Uterus (tissue), 2 donors: Measurements from ENCODE around the gene USP25.

Source experiments
- CTCF ChIP-seq, 4 experiments: fragments of 200-600 bp in 2 of 4; fragments of 450-650 bp in 2 of 4; sonication (generic) in 2 of 4; IDR thresholded peaks; one replicate each; pipeline ENCODE4 v1.5.1; 2016 to 2019; ENCODE audit warnings: antibody characterized with exemption in 4 of 4, mild to moderate bottlenecking in 2 of 4, moderate library complexity in 1 of 4
- POLR2A ChIP-seq, 2 donors: fragments of 450-650 bp; IDR thresholded peaks; one replicate each; pipeline ENCODE4 v1.6.1; 2016; ENCODE audit warnings: antibody characterized with exemption in 2 of 2, mild to moderate bottlenecking in 1 of 2, moderate library complexity in 1 of 2

GRCh38 chr21:15804247-15805005 lies 74.6 kb downstream of the USP25 start:
- TF ChIP-seq CTCF (IDR thresholded peaks at IDR 0.05) (no peak), POLR2A (IDR thresholded peaks at IDR 0.05) (no peak)
